ENCODE measurements around the gene PPP6R3.
A peak's percentile ranks its signal among the peaks of the same experiment; 100 is the strongest.
"Not testable (repeated sequence)": the region's sequence is repeated elsewhere in the genome, so short reads cannot be mapped to it uniquely, and the experiment has no call there.

The PPP6R3 gene

DNA sequence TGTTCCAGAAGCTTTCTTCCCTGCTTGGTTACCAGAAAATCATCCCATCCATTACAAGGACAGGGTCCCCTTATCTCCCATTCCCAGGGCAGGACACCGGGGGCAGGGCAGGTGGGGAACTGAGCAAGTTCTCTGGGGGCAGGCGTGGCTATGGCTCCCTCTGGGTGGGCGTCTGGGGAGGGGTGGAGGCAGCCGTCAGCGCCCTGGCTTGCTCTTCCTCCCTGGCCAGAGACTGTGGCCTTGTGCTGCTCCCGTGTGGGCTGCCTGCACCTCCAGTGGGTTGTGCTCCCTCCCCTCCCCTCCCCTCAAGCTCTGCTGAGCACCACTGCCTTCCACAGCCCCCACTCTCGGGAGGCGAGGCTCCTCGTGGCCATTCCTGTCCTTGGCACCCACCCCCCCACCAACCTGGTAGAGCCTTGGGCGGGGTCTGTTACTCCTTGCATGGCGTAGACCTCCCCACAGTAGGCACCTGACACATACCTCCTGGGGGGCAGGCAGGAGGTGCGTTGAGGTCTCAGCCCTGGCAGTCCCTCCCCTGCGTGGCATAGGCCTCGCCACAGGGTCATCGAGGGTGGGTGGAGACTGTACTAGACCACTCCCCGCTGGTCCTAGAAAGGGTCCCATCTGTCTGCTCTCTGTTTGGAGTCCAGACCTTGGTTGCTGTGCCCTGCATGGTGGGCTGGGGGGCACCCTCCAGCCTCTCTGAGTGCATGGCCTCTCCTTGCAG is 24.2 kb upstream of the PPP6R3 start:
- no peak for DNase-seq (ENCODE audit: low spot score)

DNA sequence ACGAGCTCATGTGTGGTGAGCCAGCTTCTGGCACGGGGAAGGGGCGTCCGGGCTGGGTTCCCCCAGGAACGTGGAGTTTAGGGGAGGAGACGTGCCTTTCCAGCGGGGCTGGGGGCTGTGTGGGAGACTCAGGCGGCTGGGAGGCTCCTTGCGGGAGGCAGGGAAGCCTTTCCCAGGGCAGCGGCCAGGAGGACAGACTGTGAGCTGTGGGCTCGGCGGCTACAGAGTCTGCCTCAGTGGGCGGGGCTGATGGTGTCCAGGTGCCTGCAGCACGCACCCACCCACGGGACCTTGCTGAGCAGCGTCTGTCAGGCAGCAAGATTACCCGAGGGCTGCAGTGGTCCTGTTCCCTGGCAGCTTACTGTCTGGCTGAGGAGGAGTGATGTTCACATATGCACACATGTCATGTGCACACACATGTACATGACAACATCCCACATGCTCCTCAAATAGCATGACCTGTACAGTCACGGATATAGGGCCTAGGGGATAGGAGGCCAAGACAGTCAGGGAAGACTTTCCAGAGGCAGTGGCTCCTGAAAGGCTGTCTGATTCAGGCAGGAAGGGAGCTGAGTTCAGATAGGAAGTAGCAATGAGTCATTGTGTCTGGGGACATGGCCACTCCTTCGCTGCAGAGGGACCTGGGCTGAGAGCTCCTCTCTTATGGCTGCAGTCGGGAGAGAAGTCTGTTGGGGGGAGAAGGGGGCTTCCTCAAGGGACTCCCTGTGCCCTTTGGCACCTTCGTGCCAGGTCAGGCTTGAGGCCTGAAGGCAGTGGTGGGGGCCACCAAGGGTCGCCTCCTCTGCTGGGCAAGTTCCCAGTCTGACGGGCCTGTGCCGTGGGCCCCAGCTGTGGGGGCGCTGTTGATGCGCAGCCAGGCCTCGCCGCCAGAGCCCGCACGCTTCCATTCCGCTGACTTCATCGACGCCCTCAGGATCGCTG is 23.3 kb upstream of the PPP6R3 start:
- peak; percentile 83 for DNase-seq (ENCODE audit: low spot score)

DNA sequence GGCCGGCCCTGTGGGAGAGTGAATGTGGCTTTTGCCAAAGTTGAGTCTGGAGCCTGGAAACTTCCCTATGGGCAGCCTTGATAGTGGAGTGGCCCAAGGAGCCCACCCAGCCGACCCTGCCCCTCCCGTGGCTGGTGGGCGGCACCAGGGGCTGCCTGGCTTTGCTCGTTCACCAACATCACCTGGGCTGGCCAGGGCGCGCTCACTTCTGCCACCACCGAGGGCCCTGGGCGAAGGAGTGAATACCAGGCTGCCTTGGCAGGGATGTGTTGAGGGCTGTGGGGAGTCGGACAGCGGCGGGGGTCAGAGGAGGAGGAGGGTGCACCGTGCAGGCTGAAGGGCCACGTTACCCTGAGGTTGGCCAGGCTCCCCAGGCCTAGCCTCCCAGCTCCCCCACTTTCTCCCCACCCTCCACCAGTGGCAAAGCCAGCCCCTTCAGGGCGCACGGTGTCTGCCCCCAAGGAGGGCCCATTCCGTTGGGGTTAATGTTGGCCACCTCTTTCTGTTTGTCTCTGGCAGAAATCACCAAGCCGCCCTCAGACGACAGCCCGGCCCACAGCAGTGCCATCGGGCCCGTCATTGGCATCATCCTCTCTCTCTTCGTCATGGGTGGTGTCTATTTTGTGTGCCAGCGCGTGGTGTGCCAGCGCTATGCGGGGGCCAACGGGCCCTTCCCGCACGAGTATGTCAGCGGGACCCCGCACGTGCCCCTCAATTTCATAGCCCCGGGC is 22.5 kb upstream of the PPP6R3 start:
- DNase-seq (ENCODE audit: low spot score) = no peak

DNA sequence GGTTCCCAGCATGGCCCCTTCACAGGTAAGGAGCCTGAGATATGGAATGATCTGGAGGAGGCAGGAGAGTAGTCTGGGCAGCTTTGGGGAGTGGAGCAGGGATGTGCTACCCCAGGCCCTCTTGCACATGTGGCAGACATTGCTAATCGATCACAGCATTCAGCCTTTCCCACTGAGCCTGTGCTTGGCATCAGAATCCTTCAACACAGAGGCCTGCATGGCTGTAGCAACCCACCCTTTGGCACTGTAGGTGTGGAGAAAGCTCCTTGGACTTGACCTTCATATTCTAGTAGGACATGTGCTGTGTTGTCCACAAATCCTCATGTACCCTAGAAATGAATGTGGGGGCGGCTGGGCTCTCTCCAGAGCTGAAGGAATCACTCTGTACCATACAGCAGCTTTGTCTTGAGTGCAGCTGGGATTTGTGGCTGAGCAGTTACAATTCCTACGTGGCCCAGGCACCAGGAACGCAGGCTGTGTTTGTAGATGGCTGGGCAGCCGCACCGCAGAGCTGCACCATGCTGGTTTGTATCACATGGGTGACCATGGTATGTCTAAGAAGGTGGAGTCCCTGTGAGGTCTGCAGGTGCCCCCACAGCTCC is 21.8 kb upstream of the PPP6R3 start:
- DNase-seq (ENCODE audit: low spot score) = no peak

DNA sequence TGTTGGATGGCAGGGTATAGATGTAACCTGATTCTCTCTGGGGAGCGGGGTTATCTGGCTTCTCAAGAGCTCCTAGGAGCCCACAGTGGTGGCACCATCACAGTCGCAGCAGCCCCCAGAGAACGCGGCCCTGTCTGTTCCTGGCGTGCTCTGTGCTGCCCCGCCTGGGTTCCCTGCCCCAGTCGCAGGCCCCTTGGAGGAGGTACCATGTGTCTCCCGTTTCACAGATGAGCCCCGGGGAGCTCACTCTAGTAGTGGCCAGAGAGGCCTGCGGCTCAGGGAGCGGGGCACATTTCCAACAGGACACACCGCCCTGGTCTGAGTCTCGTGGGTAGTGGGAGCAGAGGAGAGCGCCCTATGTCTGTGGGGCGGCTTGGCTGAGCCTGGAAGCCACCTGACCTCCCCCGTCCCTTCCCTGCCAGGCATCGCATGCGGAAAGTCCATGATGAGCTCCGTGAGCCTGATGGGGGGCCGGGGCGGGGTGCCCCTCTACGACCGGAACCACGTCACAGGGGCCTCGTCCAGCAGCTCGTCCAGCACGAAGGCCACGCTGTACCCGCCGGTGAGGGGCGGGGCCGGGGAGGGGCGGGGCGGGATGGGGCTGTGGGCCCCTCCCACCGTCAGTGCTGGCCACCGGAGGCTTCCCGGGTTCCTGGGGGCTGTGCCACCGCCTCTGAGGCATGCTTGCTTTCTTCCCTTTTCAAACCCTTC is 21.0 kb upstream of the PPP6R3 start:
- DNase-seq (ENCODE audit: low spot score) = no peak

DNA sequence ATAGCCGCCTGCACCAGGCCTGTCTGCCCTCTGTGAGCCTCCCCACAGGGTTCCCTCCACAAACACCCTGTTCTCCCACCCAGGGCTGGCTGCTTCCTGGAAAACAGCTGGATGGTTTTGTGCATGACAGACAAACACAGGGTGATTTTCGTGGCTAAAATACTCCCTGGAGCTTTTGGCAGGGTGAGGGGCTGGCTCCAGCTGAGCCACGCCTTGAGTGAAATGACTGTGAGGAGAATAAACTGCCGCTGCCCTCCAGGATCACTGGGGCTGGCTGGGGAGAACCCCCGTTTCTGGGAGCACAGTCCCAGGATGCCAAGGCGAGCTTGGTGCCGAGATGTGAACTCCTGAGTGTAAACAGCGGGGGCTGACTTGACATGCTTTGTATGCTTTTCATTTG is 20.3 kb upstream of the PPP6R3 start:
- no peak for DNase-seq (ENCODE audit: low spot score)

DNA sequence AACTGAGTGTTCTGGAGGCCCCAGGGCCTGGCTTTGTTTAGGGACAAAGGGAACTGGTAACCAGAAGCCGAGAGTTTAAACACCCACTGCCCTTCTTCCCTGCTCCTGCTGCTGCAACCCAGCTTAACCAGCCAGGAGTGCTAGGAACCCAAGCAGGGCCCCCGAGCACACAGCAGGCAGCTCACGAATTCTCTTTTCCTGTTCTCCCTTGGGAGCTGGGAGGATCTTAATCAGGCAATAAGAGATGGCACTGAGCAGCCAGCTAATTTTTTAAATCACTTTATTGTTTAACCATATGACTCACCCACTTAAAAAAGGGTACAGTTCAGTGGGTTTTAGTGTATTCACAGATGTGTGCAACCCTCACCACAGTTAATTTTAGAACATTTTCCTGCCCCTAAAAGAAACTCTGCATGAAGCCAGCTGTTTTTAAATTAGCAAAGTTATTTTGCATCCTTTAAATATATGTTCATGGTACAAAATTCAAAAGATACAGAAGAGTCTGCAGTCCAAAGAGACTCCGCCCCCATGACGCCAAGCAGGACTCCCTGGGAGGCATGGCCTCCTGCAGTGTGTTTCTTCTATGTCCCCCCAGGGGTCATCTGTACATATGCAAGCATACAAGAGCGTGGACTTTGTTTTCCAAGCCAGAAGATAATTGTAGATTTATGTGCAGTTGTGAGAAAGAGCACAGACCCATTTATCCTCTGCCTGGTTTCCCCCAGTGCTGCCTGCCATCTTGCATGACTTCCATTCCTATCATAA is 18.9 kb upstream of the PPP6R3 start:
- peak; percentile 94 for DNase-seq (ENCODE audit: low spot score)

DNA sequence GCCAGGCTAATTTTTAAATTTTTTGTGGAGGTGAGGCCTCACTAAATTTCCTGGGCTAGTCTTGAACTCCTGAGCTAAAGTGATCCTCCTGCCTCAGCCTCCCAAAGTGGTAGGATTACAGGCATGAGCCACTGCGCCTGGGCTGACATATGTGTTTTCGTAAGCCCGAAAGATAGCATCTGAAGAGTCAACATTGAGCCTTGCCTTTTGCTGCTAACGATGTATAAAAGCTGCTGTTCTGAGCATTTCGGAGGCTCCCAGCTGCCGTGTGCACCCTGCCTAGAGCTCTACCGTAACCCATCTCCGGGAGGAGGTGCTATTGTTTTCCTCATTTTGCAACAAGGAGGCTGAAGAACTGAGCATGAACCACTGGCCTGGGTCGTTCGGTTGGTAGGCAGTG is 18.1 kb upstream of the PPP6R3 start:
- no peak for DNase-seq (ENCODE audit: low spot score)

DNA sequence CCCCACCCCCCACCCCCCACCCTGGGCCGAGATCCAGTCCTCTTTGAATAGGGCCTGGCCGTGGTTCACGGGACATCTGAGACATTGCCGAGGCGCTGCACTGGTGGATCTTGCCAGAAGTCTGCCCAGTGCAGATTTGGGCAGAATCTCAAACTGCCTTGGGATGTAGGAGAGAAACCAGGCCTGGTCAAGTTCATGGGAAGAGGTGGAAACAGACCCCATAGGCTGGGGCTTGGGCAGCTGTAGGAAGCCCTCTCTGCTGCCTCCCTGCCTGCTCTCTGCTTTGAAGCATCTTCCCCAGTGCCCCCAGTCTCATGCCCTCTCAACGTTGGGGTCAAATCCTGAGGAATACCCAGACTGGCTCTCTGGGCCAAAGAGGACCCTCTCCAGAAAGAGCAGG is 16.0 kb upstream of the PPP6R3 start:
- DNase-seq (ENCODE audit: low spot score) = no peak

DNA sequence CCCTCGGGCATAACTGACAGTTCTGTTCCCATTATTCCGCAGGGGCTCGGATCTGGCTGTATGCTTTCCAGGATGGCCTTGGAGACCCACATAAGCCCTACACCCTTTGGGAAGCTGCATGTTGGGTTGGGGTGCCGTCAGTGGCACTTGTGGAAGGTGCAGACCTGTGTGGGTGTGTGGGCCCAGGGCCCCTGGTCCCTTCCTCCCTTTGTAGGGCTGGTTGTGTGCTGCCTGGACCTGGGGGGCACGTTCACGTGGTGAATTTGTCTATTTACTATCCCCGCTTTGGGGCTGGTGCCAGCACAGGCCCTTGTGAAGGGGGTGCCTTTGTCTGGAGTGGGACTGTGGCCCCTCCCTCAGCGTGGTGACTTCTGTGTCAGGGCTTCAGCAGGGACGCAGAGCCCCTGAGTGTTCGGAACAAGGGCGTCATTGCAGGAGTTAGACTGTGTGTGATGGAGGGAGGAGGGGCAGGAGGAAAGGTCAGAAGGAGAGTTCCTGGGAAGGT is 15.0 kb upstream of the PPP6R3 start:
- DNase-seq (ENCODE audit: low spot score) = no peak

DNA sequence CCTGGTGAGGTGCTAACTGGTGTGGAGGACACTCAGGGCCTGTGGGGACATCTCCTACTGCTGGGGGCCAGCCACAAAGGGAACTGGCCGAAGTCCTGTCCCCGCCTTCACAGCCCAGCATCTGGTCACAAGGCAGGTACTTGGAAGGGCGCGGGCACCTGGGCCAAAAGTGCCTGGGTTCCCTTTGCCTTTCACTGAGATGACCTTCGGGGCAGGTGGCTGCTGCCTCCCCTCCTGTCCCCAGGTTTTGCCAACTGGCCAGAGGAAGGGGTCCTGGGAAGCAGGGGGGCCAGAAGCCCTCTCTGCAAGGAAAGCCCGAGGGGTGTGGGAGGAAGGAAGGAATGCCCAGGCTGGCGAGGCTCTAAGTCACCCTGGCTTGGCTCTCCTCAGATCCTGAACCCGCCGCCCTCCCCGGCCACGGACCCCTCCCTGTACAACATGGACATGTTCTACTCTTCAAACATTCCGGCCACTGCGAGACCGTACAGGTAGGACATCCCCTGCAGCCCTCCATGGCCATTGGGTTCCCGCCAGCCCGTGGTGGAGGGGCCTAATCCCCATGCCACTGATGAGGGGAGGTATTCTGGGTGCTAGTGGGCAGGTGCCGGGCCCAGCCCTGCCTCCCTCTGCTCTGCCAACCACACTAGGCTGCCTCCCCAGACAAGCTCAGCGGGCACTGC is 14.4 kb upstream of the PPP6R3 start:
- no peak for DNase-seq (ENCODE audit: low spot score)

DNA sequence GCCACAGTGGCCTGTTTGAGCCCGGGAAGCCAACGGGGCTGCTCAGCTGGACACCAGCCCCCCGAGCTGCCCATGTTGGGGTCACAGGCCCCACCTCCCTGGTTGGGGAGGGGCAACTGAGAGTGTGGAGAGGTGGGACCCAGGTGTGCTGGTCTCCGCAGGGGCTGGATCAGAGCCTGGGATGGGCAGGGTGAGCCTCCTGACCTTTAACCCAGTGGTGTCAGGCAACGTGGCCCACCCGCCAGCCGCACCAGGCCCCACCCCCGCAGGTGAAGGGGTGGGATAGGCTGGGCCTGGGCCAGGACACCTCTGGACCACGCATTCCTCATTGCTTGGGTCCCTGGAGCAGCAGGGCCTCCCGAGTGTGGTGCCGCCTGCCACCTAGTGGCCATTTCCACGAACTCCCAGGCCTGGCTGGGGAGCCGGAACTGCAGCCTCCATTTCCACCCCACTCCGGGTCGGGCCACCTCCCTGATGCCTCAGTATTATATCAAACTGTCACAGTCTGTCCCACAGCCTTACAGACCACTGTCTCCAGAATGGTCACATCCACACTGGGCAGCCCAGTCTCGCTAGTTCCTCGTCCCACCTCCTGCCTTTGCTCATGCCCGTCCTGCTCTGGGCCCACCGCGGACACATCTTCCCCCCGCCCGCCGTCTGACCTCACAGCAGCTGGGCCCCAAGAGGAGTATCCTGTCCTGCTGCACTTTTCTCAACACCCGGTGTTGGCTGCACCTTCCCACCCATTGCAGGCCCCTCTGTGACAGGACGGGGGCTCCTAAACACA is 13.3 kb upstream of the PPP6R3 start:
- DNase-seq (ENCODE audit: low spot score) = peak; percentile 60

DNA sequence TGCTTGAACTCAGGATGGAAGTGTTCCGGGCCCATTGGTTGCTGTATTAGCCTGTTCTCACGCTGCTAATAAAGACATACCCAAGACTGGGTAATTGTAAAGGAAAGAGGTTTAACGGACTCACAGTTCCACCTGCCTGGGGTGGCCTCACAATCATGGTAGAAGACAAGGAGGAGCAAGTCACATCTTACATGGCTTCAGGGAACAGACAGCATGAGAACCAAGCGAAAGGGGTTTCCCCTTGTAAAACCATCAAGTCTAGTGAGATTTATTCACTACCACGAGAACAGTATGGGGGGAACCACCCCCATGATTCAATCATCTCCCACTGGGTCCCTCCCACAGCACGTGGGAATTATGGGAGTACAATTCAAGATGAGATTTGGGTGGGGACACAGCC is 12.6 kb upstream of the PPP6R3 start:
- not testable (repeated sequence) for DNase-seq (ENCODE audit: low spot score)

DNA sequence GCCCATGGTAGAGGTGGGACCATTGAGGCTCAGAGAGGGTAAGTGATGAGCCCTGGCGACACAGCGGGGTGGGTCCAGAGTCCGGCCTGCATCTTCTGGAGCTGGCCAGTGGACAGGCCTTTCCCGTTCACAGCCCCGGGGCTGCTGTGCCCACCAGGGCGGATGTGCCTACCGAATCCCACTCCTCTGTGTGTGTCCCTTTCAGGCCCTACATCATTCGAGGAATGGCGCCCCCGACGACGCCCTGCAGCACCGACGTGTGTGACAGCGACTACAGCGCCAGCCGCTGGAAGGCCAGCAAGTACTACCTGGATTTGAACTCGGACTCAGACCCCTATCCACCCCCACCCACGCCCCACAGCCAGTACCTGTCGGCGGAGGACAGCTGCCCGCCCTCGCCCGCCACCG is 11.9 kb upstream of the PPP6R3 start:
- DNase-seq (ENCODE audit: low spot score) = no peak

DNA sequence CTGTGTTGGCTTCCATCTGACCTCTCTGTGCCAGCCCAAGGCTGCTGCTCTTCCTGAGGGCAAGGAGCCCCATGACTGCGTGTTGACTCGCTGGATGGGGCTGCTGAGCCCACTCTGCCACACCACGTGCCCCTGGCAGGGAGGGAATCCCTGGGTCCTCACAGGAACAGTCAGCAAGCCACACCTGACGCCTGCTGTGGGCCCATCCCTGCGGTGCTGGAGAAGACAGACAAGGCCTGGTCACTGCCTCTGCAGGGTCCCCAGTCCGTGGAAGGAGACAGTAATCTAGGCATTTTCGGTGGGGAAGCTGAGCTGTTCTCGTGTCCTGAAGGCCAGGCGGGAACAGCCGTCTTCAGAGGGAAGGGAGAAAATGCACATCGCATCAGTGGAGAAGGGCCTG is 10.6 kb upstream of the PPP6R3 start:
- DNase-seq (ENCODE audit: low spot score) = no peak

DNA sequence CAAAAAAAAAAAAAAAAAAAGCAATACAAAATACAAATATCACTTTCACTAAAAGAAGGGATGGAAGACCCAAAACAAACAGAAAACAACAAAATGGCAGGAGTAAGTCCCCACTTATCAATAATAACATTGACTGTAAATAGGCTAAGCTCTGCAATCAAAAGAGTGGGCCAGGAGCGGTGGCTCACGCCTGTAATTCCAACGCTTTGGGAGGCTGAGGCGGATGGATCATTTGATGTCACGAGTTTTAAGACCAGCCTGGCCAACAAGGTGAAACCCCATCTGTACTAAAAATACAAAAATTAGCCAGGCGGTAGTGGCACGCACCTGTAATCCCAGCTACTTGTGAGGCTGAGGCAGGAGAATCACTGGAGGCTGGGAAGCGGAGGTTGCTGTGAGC is 9.8 kb upstream of the PPP6R3 start:
- no peak for DNase-seq (ENCODE audit: low spot score)

DNA sequence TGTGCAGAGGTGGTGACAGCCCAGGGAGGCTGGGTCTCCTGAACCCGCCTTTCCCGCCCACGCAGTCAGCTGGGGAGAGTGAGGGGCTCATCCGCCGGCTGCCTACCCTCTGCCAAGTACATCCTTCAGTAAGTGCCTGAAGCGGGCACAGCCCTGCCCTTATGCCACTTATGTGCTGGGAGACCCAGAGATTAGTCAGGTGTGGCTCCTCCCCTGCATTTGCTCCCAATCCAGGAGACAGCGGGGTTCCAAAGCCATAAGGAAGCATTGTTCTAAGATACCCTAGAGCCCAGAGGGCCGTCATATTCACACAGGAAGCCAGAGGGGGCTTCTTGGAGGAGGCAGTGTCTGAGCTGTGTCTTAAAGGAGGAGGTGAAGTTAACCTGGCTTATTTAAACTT is 5.8 kb upstream of the PPP6R3 start:
- no peak for DNase-seq (ENCODE audit: low spot score)

DNA sequence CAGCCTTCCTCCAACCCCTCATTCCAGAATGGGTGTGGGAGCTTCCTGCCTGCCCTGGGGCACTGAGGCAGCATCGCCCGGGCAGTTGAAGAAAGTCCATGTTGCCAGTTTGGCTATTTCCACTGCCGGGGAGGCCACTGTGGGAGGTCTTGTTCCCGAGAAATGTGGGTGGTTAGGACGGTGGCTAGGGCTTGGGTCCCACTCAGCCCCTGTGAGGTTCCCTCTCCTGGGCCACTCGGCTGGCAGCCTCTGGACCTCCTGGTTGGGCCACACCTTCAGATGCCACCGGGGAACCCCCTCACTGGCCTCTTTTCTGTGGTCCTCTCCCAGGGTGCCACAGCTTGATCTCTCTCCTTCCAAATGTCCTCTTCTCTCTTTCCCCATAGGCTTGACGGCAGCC is 5.1 kb upstream of the PPP6R3 start:
- no peak for DNase-seq (ENCODE audit: low spot score)

DNA sequence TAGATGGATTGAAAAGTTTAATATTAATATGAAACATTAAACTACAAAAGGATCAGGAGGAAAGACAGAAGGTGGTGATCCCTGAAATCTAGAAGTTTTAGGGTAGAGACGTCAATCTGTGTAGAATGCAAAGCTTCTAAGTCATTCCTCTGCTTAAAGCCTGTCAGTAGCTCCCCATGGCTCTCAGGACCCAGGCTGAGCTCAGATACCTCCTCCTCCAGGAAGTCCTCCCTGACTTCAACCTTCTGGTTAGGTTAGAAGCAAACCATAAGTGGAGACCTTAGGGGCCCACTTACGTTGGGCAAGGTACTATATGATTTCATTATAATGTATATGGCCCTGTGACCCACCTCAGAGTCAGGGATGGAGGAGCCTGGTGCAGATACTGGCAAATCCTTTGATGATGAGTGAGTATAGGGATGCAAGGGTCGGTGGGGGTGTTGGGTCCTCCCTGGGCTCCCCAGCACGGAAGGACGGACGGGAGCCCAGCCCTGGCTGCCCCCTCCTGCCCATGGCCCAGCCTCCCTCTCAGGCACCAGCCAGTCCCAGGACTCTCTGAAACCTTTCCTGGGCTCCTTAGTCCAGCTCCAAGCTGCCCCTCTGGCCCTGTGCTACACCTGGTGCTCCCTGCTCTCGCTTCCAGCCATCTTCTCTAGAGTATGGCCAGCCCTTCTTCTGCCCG is 3.2 kb upstream of the PPP6R3 start:
- DNase-seq (ENCODE audit: low spot score) = no peak
